ENCODE data around the gene NECTIN1.

The NECTIN1 gene

GRCh38 chr11:119697445-119697844 lies 31.6 kb downstream of the NECTIN1 start:
- Histone ChIP-seq H3K4me1 (ENCODE audit: control insufficient read depth in 5 of 5, insufficient read depth in 5 of 5, low read length in 5 of 5) (peaks cover 20 to 57% (median 45%) of the 10 kb centered on the region in 5 donors), H3K27ac (ENCODE audit: low read depth, low read length) (no peak overlapping the region), H3K9me3 (ENCODE audit: control insufficient read depth in 5 of 5, low read length in 5 of 5) (no peaks in the 10 kb centered on the region), H3K4me3 (ENCODE audit: low read depth in 1 of 5, low read length in 5 of 5) (no peak overlapping the region), H3K36me3 (ENCODE audit: control insufficient read depth in 5 of 5, insufficient read depth in 5 of 5, low read length in 5 of 5) (no peaks in the 10 kb centered on the region), H3K27me3 (ENCODE audit: control insufficient read depth in 5 of 5, insufficient read depth in 4 of 5, low read length in 5 of 5) (peaks cover 0 to 5% (median 0%) of the 10 kb centered on the region in 5 donors), H3K9ac (ENCODE audit: low read length in 5 of 5) (no peak overlapping the region)

- H3K9ac ChIP-seq (ENCODE audit: low read length in 5 of 5) = no peak overlapping the region
- H3K4me3 ChIP-seq (ENCODE audit: low read depth in 1 of 5, low read length in 5 of 5) = no peak overlapping the region
- H3K36me3 ChIP-seq (ENCODE audit: control insufficient read depth in 5 of 5, insufficient read depth in 5 of 5, low read length in 5 of 5) = no peaks in the 10 kb centered on the region
- H3K27me3 ChIP-seq (ENCODE audit: control insufficient read depth in 5 of 5, insufficient read depth in 4 of 5, low read length in 5 of 5) = peaks cover 0 to 5% (median 0%) of the 10 kb centered on the region in 5 donors
- H3K27ac ChIP-seq (ENCODE audit: low read depth, low read length) = no peak overlapping the region
- H3K4me1 ChIP-seq (ENCODE audit: control insufficient read depth in 5 of 5, insufficient read depth in 5 of 5, low read length in 5 of 5) = peaks cover 20 to 49% (median 45%) of the 10 kb centered on the region in 5 donors
- no peaks in the 10 kb centered on the region for H3K9me3 ChIP-seq (ENCODE audit: control insufficient read depth in 5 of 5, low read length in 5 of 5)
These were observed 32.4 kb downstream of the NECTIN1 start for GRCh38 chr11:119696378-119697222.

- Histone ChIP-seq H3K9ac (ENCODE audit: low read length in 5 of 5) (peak overlapping the region in 1 of 5 donors; percentile 19), H3K36me3 (ENCODE audit: control insufficient read depth in 5 of 5, insufficient read depth in 5 of 5, low read length in 5 of 5) (no peaks in the 10 kb centered on the region), H3K27ac (ENCODE audit: low read depth, low read length) (no peak overlapping the region), H3K4me3 (ENCODE audit: low read depth in 1 of 5, low read length in 5 of 5) (no peak overlapping the region), H3K9me3 (ENCODE audit: control insufficient read depth in 5 of 5, low read length in 5 of 5) (no peaks in the 10 kb centered on the region), H3K4me1 (ENCODE audit: control insufficient read depth in 5 of 5, insufficient read depth in 5 of 5, low read length in 5 of 5) (peaks cover 10 to 27% (median 23%) of the 10 kb centered on the region in 5 donors), H3K27me3 (ENCODE audit: control insufficient read depth in 5 of 5, insufficient read depth in 4 of 5, low read length in 5 of 5) (peaks cover 0 to 4% (median 0%) of the 10 kb centered on the region in 5 donors)
These were observed 34.7 kb downstream of the NECTIN1 start for GRCh38 chr11:119694334-119694733.

GRCh38 chr11:119693253-119693815 lies 35.7 kb downstream of the NECTIN1 start:
- H3K9me3 ChIP-seq (ENCODE audit: control insufficient read depth in 5 of 5, low read length in 5 of 5) = no peaks in the 10 kb centered on the region
- H3K36me3 ChIP-seq (ENCODE audit: control insufficient read depth in 5 of 5, insufficient read depth in 5 of 5, low read length in 5 of 5) = no peaks in the 10 kb centered on the region
- H3K9ac ChIP-seq (ENCODE audit: low read length in 5 of 5) = no peak overlapping the region
- H3K27ac ChIP-seq (ENCODE audit: low read depth, low read length) = no peak overlapping the region
- H3K4me1 ChIP-seq (ENCODE audit: control insufficient read depth in 5 of 5, insufficient read depth in 5 of 5, low read length in 5 of 5) = peaks cover 1 to 17% (median 13%) of the 10 kb centered on the region in 5 donors
- no peak overlapping the region for H3K4me3 ChIP-seq (ENCODE audit: low read depth in 1 of 5, low read length in 5 of 5)
- H3K27me3 ChIP-seq (ENCODE audit: control insufficient read depth in 5 of 5, insufficient read depth in 4 of 5, low read length in 5 of 5) = no peaks in the 10 kb centered on the region

GRCh38 chr11:119692540-119692820 lies 36.5 kb downstream of the NECTIN1 start:
- H3K27ac ChIP-seq (ENCODE audit: low read depth, low read length) = no peak overlapping the region
- no peak overlapping the region for H3K9ac ChIP-seq (ENCODE audit: low read length in 5 of 5)
- no peak overlapping the region for H3K4me3 ChIP-seq (ENCODE audit: low read depth in 1 of 5, low read length in 5 of 5)
- no peaks in the 10 kb centered on the region for H3K36me3 ChIP-seq (ENCODE audit: control insufficient read depth in 5 of 5, insufficient read depth in 5 of 5, low read length in 5 of 5)
- no peaks in the 10 kb centered on the region for H3K27me3 ChIP-seq (ENCODE audit: control insufficient read depth in 5 of 5, insufficient read depth in 4 of 5, low read length in 5 of 5)
- H3K4me1 ChIP-seq (ENCODE audit: control insufficient read depth in 5 of 5, insufficient read depth in 5 of 5, low read length in 5 of 5) = peaks cover 0 to 8% (median 6%) of the 10 kb centered on the region in 5 donors
- no peaks in the 10 kb centered on the region for H3K9me3 ChIP-seq (ENCODE audit: control insufficient read depth in 5 of 5, low read length in 5 of 5)

GRCh38 chr11:119691701-119692539 lies 37.1 kb downstream of the NECTIN1 start:
- H3K4me3 ChIP-seq (ENCODE audit: low read depth in 1 of 5, low read length in 5 of 5) = no peak overlapping the region
- H3K36me3 ChIP-seq (ENCODE audit: control insufficient read depth in 5 of 5, insufficient read depth in 5 of 5, low read length in 5 of 5) = no peaks in the 10 kb centered on the region
- no peaks in the 10 kb centered on the region for H3K27me3 ChIP-seq (ENCODE audit: control insufficient read depth in 5 of 5, insufficient read depth in 4 of 5, low read length in 5 of 5)
- H3K9me3 ChIP-seq (ENCODE audit: control insufficient read depth in 5 of 5, low read length in 5 of 5) = no peaks in the 10 kb centered on the region
- no peak overlapping the region for H3K27ac ChIP-seq (ENCODE audit: low read depth, low read length)
- peaks cover 0 to 9% (median 6%) of the 10 kb centered on the region in 5 donors for H3K4me1 ChIP-seq (ENCODE audit: control insufficient read depth in 5 of 5, insufficient read depth in 5 of 5, low read length in 5 of 5)
- no peak overlapping the region for H3K9ac ChIP-seq (ENCODE audit: low read length in 5 of 5)

- Histone ChIP-seq H3K4me3 (ENCODE audit: low read depth in 1 of 5, low read length in 5 of 5) (no peak overlapping the region), H3K9ac (ENCODE audit: low read length in 5 of 5) (no peak overlapping the region)
These were observed 37.9 kb downstream of the NECTIN1 start for GRCh38 chr11:119691020-119691666.

GRCh38 chr11:119689302-119689701 lies 39.7 kb downstream of the NECTIN1 start:
- peaks cover 0 to 21% (median 9%) of the 10 kb centered on the region in 5 donors for H3K4me1 ChIP-seq (ENCODE audit: control insufficient read depth in 5 of 5, insufficient read depth in 5 of 5, low read length in 5 of 5)
- no peaks in the 10 kb centered on the region for H3K36me3 ChIP-seq (ENCODE audit: control insufficient read depth in 5 of 5, insufficient read depth in 5 of 5, low read length in 5 of 5)
- H3K27me3 ChIP-seq (ENCODE audit: control insufficient read depth in 5 of 5, insufficient read depth in 4 of 5, low read length in 5 of 5) = no peaks in the 10 kb centered on the region
- H3K4me3 ChIP-seq (ENCODE audit: low read depth in 1 of 5, low read length in 5 of 5) = no peak overlapping the region
- no peak overlapping the region for H3K27ac ChIP-seq (ENCODE audit: low read depth, low read length)
- H3K9me3 ChIP-seq (ENCODE audit: control insufficient read depth in 5 of 5, low read length in 5 of 5) = no peaks in the 10 kb centered on the region
- no peak overlapping the region for H3K9ac ChIP-seq (ENCODE audit: low read length in 5 of 5)

More at GRCh38 chr11:119691020-119691666, 37.9 kb downstream of the NECTIN1 start:
- Histone ChIP-seq H3K9me3 (ENCODE audit: control insufficient read depth in 5 of 5, low read length in 5 of 5) (no peaks in the 10 kb centered on the region), H3K36me3 (ENCODE audit: control insufficient read depth in 5 of 5, insufficient read depth in 5 of 5, low read length in 5 of 5) (no peaks in the 10 kb centered on the region), H3K27me3 (ENCODE audit: control insufficient read depth in 5 of 5, insufficient read depth in 4 of 5, low read length in 5 of 5) (no peaks in the 10 kb centered on the region), H3K27ac (ENCODE audit: low read depth, low read length) (no peak overlapping the region), H3K4me1 (ENCODE audit: control insufficient read depth in 5 of 5, insufficient read depth in 5 of 5, low read length in 5 of 5) (peaks cover 0 to 11% (median 6%) of the 10 kb centered on the region in 5 donors)

GRCh38 chr11:119688356-119688755 lies 40.6 kb downstream of the NECTIN1 start:
- Histone ChIP-seq H3K4me1 (ENCODE audit: control insufficient read depth in 5 of 5, insufficient read depth in 5 of 5, low read length in 5 of 5) (peaks cover 0 to 25% (median 13%) of the 10 kb centered on the region in 5 donors), H3K9me3 (ENCODE audit: control insufficient read depth in 5 of 5, low read length in 5 of 5) (no peaks in the 10 kb centered on the region), H3K9ac (ENCODE audit: low read length in 5 of 5) (no peak overlapping the region), H3K27me3 (ENCODE audit: control insufficient read depth in 5 of 5, insufficient read depth in 4 of 5, low read length in 5 of 5) (no peaks in the 10 kb centered on the region), H3K27ac (ENCODE audit: low read depth, low read length) (no peak overlapping the region), H3K36me3 (ENCODE audit: control insufficient read depth in 5 of 5, insufficient read depth in 5 of 5, low read length in 5 of 5) (no peaks in the 10 kb centered on the region), H3K4me3 (ENCODE audit: low read depth in 1 of 5, low read length in 5 of 5) (no peak overlapping the region)

All from subcutaneous abdominal adipose tissue (tissue), 5 donors.